Measurements from ENCODE around the gene CSNK1E. TPM values are rescaled to one million over a fixed set of nuclear protein-coding genes. Genes with fewer than 3 reads are reported as not detected.

The CSNK1E gene
- total RNA-seq, 2 donors from 2014 or later = 41.8 to 78.8 TPM

GRCh38 chr22:38335077-38335476, 17.8 kb upstream of the CSNK1E start:
- no peak overlapping the region for H3K27ac ChIP-seq
- no peak for DNase-seq (ENCODE audit: low spot score)
- no peak overlapping the region for H3K4me3 ChIP-seq
- peaks cover 0 to 6% of the 10 kb centered on the region in 2 donors for H3K4me1 ChIP-seq
- H3K27me3 ChIP-seq = no peaks in the 10 kb centered on the region
- no peak for TF ChIP-seq CTCF (IDR thresholded peaks at IDR 0.05)
- H3K9me3 ChIP-seq = no peaks in the 10 kb centered on the region
- H3K36me3 ChIP-seq = no peaks in the 10 kb centered on the region

GRCh38 chr22:38327805-38328204, 10.6 kb upstream of the CSNK1E start:
- no peak for DNase-seq (ENCODE audit: low spot score)
- Histone ChIP-seq H3K27me3 (no peaks in the 10 kb centered on the region), H3K4me1 (no peaks in the 10 kb centered on the region), H3K27ac (no peak overlapping the region), H3K9me3 (no peaks in the 10 kb centered on the region), H3K4me3 (no peak overlapping the region), H3K36me3 (no peaks in the 10 kb centered on the region)
- TF ChIP-seq CTCF (IDR thresholded peaks at IDR 0.05) = no peak

GRCh38 chr22:38327396-38327795, 10.2 kb upstream of the CSNK1E start:
- DNase-seq (ENCODE audit: low spot score) = no peak
- no peaks in the 10 kb centered on the region for H3K4me1 ChIP-seq
- no peaks in the 10 kb centered on the region for H3K27me3 ChIP-seq
- H3K9me3 ChIP-seq = no peaks in the 10 kb centered on the region
- TF ChIP-seq CTCF (IDR thresholded peaks at IDR 0.05) = no peak
- H3K4me3 ChIP-seq = no peak overlapping the region
- no peaks in the 10 kb centered on the region for H3K36me3 ChIP-seq
- no peak overlapping the region for H3K27ac ChIP-seq

- H3K4me1 ChIP-seq = no peaks in the 10 kb centered on the region
- H3K27me3 ChIP-seq = no peaks in the 10 kb centered on the region
- H3K27ac ChIP-seq = no peak overlapping the region
- no peaks in the 10 kb centered on the region for H3K9me3 ChIP-seq
- DNase-seq (ENCODE audit: low spot score) = no peak
- no peak for TF ChIP-seq CTCF (IDR thresholded peaks at IDR 0.05)
- no peaks in the 10 kb centered on the region for H3K36me3 ChIP-seq
- no peak overlapping the region for H3K4me3 ChIP-seq
Measured at GRCh38 chr22:38325587-38325986, 8.4 kb upstream of the CSNK1E start.

- Histone ChIP-seq H3K27me3 (no peaks in the 10 kb centered on the region), H3K36me3 (no peaks in the 10 kb centered on the region), H3K9me3 (no peaks in the 10 kb centered on the region), H3K4me3 (no peak overlapping the region), H3K27ac (no peak overlapping the region), H3K4me1 (peaks cover 0 to 18% of the 10 kb centered on the region in 2 donors)
- no peak for DNase-seq (ENCODE audit: low spot score)
- no peak for TF ChIP-seq CTCF (IDR thresholded peaks at IDR 0.05)
Measured at GRCh38 chr22:38320605-38321402, 3.6 kb upstream of the CSNK1E start.
